Ovary (tissue), 3 donors: ENCODE data around the gene PLXNB2.

ENCODE experiments used
- POLR2A ChIP-seq: fragments of 450-650 bp; IDR thresholded peaks from one replicate; pipeline ENCODE4 v1.6.1; 2017; ENCODE audit warnings: antibody characterized with exemption, mild to moderate bottlenecking, moderate library complexity
- TF ChIP-seq, protein P1 (sequence below), 3 donors: fragments of 450-650 bp in 2 of 3; fragments of 200-600 bp in 1 of 3; IDR thresholded peaks; one replicate each; pipeline versions ENCODE4 v1.5.1 to v1.8.0; 2016 to 2022; ENCODE audit warnings: antibody characterized with exemption in 3 of 3, mild to moderate bottlenecking in 1 of 3
- donor health status: DM: no; HTN: no; CAD: no.

DNA sequence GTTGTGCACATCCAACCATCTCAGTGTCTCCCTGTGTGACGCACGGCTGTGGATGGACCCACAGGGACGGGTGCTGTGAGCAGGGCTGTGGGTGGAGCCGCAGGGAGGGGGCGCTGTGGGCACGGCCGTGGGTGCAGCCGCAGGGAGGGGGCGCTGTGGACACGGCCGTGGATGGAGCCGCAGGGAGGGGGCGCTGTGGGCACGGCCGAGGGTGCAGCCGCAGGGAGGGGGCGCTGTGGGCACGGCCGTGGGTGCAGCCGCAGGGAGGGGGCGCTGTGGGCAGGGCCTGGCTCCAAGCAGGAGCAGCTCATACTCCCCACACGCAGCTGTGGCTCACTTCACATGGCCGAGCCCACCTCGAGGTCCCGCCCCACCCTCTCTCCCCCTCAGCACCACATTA, 31.3 kb downstream of the PLXNB2 start:
- TF ChIP-seq, protein P1, sequence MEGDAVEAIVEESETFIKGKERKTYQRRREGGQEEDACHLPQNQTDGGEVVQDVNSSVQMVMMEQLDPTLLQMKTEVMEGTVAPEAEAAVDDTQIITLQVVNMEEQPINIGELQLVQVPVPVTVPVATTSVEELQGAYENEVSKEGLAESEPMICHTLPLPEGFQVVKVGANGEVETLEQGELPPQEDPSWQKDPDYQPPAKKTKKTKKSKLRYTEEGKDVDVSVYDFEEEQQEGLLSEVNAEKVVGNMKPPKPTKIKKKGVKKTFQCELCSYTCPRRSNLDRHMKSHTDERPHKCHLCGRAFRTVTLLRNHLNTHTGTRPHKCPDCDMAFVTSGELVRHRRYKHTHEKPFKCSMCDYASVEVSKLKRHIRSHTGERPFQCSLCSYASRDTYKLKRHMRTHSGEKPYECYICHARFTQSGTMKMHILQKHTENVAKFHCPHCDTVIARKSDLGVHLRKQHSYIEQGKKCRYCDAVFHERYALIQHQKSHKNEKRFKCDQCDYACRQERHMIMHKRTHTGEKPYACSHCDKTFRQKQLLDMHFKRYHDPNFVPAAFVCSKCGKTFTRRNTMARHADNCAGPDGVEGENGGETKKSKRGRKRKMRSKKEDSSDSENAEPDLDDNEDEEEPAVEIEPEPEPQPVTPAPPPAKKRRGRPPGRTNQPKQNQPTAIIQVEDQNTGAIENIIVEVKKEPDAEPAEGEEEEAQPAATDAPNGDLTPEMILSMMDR (IDR thresholded peaks at IDR 0.05) = no peak
- TF ChIP-seq POLR2A = no peak
